Measurements from ENCODE around the gene ZNF318.
A peak's percentile ranks its signal among the peaks of the same experiment; 100 is the strongest.

DNA sequence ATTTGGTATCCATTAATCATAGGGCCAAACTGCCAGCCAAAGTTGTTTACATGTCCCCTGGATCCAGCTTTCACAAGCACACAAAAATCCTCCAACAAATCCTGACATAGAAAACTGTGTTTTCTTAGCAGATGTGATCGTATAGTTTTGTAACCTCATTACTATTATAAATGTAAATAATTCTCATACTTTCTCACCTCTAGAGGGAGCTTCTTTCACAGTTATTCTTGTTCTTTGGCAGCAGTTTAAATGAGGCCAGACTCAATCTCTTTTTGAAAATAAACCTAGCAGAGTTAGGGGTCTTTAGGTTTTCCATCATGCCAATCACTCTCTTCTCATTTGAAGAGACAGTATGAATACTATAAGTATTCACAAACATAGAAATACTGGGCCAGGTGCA, 17.0 kb upstream of the ZNF318 start:
- TF ChIP-seq CTCF (conservative IDR thresholded peaks at IDR 0.05 in 1 of 2, IDR thresholded peaks at IDR 0.05 in 1 of 2; ENCODE audit: extremely low read depth in 1 of 2, insufficient read depth in 1 of 2, low read depth in 1 of 2, low read length in 2 of 2): peak in 1 of 2 donors; percentile 16
- no peak for TF ChIP-seq EZH2 (IDR thresholded peaks at IDR 0.05; ENCODE audit: borderline replicate concordance, low read length)

All from mammary epithelial cell (primary cell).